ENCODE measurements around the gene HIVEP2.

HIVEP2 gene

GRCh38 chr6:142857796-142858555 is 87.0 kb downstream of the HIVEP2 start:
- H3K9me3 ChIP-seq (ENCODE audit: control insufficient read depth, insufficient read depth, low read length), result no peaks in the 10 kb centered on the region
- no peaks in the 10 kb centered on the region for H3K36me3 ChIP-seq (ENCODE audit: insufficient read depth, low read length)
- no peak overlapping the region for H3K9ac ChIP-seq (ENCODE audit: low read depth, low read length)
- peaks cover 18% of the 10 kb centered on the region for H3K4me1 ChIP-seq (ENCODE audit: insufficient read depth, low read length)

- H3K9me3 ChIP-seq (ENCODE audit: control insufficient read depth, insufficient read depth, low read length), result no peaks in the 10 kb centered on the region
- H3K36me3 ChIP-seq (ENCODE audit: insufficient read depth, low read length), result no peaks in the 10 kb centered on the region
- no peak overlapping the region for H3K9ac ChIP-seq (ENCODE audit: low read depth, low read length)
- peaks cover 18% of the 10 kb centered on the region for H3K4me1 ChIP-seq (ENCODE audit: insufficient read depth, low read length)
Measured at GRCh38 chr6:142857233-142857761, 87.7 kb downstream of the HIVEP2 start.

- peaks cover 18% of the 10 kb centered on the region for H3K4me1 ChIP-seq (ENCODE audit: insufficient read depth, low read length)
- no peaks in the 10 kb centered on the region for H3K9me3 ChIP-seq (ENCODE audit: control insufficient read depth, insufficient read depth, low read length)
- no peaks in the 10 kb centered on the region for H3K36me3 ChIP-seq (ENCODE audit: insufficient read depth, low read length)
- H3K9ac ChIP-seq (ENCODE audit: low read depth, low read length), result no peak overlapping the region
Measured at GRCh38 chr6:142856624-142857232, 88.2 kb downstream of the HIVEP2 start.

- Histone ChIP-seq H3K9me3 (ENCODE audit: control insufficient read depth, insufficient read depth, low read length) (no peaks in the 10 kb centered on the region), H3K36me3 (ENCODE audit: insufficient read depth, low read length) (no peaks in the 10 kb centered on the region), H3K9ac (ENCODE audit: low read depth, low read length) (no peak overlapping the region), H3K4me1 (ENCODE audit: insufficient read depth, low read length) (peaks cover 18% of the 10 kb centered on the region)
Measured at GRCh38 chr6:142855893-142856623, 88.9 kb downstream of the HIVEP2 start.

DNA sequence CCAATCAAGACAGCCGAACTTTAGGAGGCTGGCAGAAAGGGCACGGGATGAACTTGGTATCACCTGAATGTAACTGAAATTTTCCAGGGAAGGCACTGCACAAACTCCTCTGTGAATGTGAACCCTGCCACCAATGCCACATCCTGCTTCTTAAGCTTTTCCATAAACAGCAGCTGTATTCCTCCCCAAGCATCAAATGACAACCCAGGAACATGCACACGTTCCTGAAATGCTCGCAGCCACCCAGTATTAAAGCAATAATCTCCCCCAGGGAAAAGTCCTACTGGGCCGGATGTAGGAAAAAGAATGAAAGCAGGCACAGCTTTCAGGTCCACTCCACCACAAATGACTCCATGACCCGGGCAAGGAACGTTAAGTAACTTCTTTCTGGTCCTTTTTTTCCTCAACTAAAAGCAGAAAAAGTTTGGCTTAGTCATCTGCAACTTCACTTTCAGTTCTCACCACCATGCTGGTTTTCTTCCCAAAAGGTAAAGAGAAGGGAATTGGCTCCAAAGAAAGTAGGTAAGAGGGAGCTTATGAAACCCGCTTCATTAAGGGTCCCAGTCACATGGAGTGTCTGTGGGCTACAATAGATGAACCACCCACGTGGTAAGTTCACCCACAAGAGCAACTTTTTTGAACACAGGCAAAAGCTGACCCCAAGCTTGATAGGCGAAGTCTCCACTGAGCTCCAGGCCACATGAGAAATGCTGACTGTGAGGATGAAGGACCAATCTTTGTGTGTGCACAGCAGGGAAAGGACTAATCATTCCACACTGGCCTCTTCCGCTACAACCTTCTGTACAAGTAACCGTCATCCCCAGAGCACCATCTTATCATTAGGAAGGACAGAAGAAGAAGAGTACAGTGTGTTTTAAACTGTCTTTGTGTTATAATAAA is 90.1 kb downstream of the HIVEP2 start:
- Histone ChIP-seq H3K9me3 (ENCODE audit: control insufficient read depth, insufficient read depth, low read length) (no peaks in the 10 kb centered on the region), H3K9ac (ENCODE audit: low read depth, low read length) (no peak overlapping the region), H3K36me3 (ENCODE audit: insufficient read depth, low read length) (no peaks in the 10 kb centered on the region), H3K4me1 (ENCODE audit: insufficient read depth, low read length) (peaks cover 18% of the 10 kb centered on the region)

- Histone ChIP-seq H3K36me3 (ENCODE audit: insufficient read depth, low read length) (no peaks in the 10 kb centered on the region), H3K9ac (ENCODE audit: low read depth, low read length) (no peak overlapping the region), H3K4me1 (ENCODE audit: insufficient read depth, low read length) (peaks cover 18% of the 10 kb centered on the region), H3K9me3 (ENCODE audit: control insufficient read depth, insufficient read depth, low read length) (no peaks in the 10 kb centered on the region)
Measured at GRCh38 chr6:142853244-142854180, 91.5 kb downstream of the HIVEP2 start.

- Histone ChIP-seq H3K36me3 (ENCODE audit: insufficient read depth, low read length) (no peaks in the 10 kb centered on the region), H3K9ac (ENCODE audit: low read depth, low read length) (no peak overlapping the region), H3K9me3 (ENCODE audit: control insufficient read depth, insufficient read depth, low read length) (no peaks in the 10 kb centered on the region), H3K4me1 (ENCODE audit: insufficient read depth, low read length) (peaks cover 17% of the 10 kb centered on the region)
Measured at GRCh38 chr6:142851601-142852000, 93.4 kb downstream of the HIVEP2 start.

GRCh38 chr6:142850679-142851423 is 94.1 kb downstream of the HIVEP2 start:
- Histone ChIP-seq H3K36me3 (ENCODE audit: insufficient read depth, low read length) (no peaks in the 10 kb centered on the region), H3K4me1 (ENCODE audit: insufficient read depth, low read length) (peaks cover 17% of the 10 kb centered on the region), H3K9ac (ENCODE audit: low read depth, low read length) (no peak overlapping the region), H3K9me3 (ENCODE audit: control insufficient read depth, insufficient read depth, low read length) (no peaks in the 10 kb centered on the region)

DNA sequence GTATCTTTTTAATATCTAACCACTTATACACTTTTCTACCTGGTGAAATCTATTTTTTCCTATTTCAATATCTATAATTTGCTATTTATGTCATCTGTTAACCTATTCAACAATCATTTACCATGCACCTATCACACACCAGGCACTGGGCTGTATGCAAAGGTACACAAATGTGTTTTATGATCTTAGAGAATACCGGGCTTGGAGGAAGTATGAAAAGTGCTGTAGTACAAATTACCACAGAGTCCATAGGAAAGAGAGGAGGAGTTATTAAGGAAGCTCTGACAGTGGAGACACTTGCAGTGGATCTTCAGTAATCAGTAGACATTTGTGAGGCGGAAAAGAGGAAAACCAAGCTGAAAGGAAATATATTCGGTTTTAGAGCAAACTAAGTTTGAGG is 96.0 kb downstream of the HIVEP2 start:
- Histone ChIP-seq H3K4me1 (ENCODE audit: insufficient read depth, low read length) (peaks cover 31% of the 10 kb centered on the region), H3K36me3 (ENCODE audit: insufficient read depth, low read length) (no peaks in the 10 kb centered on the region), H3K9me3 (ENCODE audit: control insufficient read depth, insufficient read depth, low read length) (no peaks in the 10 kb centered on the region), H3K9ac (ENCODE audit: low read depth, low read length) (no peak overlapping the region)

GRCh38 chr6:142848156-142848555 is 96.8 kb downstream of the HIVEP2 start:
- Histone ChIP-seq H3K9ac (ENCODE audit: low read depth, low read length) (no peak overlapping the region), H3K4me1 (ENCODE audit: insufficient read depth, low read length) (peaks cover 33% of the 10 kb centered on the region), H3K9me3 (ENCODE audit: control insufficient read depth, insufficient read depth, low read length) (no peaks in the 10 kb centered on the region), H3K36me3 (ENCODE audit: insufficient read depth, low read length) (no peaks in the 10 kb centered on the region)

DNA sequence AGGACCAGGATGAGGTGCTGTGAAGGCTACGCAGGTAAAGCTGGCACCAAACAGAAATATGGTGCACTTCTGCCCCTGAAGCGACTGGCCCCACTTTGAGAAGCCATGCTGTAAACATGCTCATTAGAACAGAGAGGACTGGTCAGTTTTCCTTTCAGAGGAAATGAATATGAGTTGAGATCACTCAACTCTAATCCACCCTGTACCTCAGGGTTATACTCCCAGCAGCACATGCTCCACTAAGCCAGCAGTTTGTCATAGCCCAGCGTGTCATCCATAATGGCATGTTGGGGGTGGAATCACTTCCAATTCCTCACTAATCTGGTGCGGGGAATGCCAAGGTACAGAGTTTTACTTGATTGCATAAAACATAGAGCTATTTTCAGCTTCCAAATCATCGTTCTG is 98.1 kb downstream of the HIVEP2 start:
- Histone ChIP-seq H3K9ac (ENCODE audit: low read depth, low read length) (no peak overlapping the region), H3K36me3 (ENCODE audit: insufficient read depth, low read length) (no peaks in the 10 kb centered on the region), H3K4me1 (ENCODE audit: insufficient read depth, low read length) (peaks cover 45% of the 10 kb centered on the region), H3K9me3 (ENCODE audit: control insufficient read depth, insufficient read depth, low read length) (no peaks in the 10 kb centered on the region)

GRCh38 chr6:142846459-142846831 is 98.5 kb downstream of the HIVEP2 start:
- Histone ChIP-seq H3K9ac (ENCODE audit: low read depth, low read length) (no peak overlapping the region), H3K4me1 (ENCODE audit: insufficient read depth, low read length) (peaks cover 47% of the 10 kb centered on the region), H3K9me3 (ENCODE audit: control insufficient read depth, insufficient read depth, low read length) (no peaks in the 10 kb centered on the region), H3K36me3 (ENCODE audit: insufficient read depth, low read length) (no peaks in the 10 kb centered on the region)
